ENCODE results near the gene PRPF8. TPM values are rescaled to one million over a fixed set of nuclear protein-coding genes. Genes with fewer than 3 reads are reported as not detected.

PRPF8 gene
- total RNA-seq, 1 donor from 2014 or later = 202 TPM

DNA sequence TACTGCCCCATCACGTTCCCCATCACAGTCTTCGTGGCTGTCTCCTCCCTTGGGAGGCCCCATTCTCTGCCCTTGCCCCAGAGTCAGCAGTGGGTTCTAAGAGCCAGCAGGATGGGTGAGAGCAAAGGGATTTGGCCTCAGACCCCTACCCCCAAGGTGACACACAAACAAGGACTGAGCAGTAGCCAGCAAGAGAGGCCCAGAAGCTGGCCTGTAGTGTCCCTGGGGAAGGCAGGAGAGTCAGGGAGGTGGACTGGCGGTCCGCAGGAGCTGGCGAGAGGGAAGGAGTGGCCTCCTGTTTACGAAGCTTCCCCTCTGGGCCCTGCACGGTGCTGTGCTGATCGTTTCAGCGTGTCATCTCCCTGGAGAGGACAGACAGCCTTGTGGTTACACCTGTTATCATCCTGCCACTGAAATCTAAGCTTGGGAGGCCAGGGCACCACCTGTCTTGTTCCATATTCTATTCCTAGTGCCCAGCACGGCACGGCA, 48.2 kb upstream of the PRPF8 start:
- Histone ChIP-seq H3K4me1 (ENCODE audit: insufficient read depth, low read length) (peaks cover 12% of the 10 kb centered on the region), H3K36me3 (ENCODE audit: insufficient read depth, low read length) (no peaks in the 10 kb centered on the region), H3K79me2 (ENCODE audit: insufficient read depth, low read length) (peaks cover under 1% of the 10 kb centered on the region), H3K4me2 (ENCODE audit: low read length) (no peak overlapping the region), H4K20me1 (ENCODE audit: insufficient read depth, low read length) (peaks cover 12% of the 10 kb centered on the region), H3K27ac (ENCODE audit: low read depth, low read length) (no peak overlapping the region), H3K9me3 (ENCODE audit: insufficient read depth, low read depth, low read length) (no peaks in the 10 kb centered on the region), H3K9ac (ENCODE audit: low read length) (no peak overlapping the region), H3K27me3 (ENCODE audit: insufficient read depth, low read length) (no peaks in the 10 kb centered on the region), H2AFZ (ENCODE audit: low read depth, low read length) (no peak overlapping the region), H3K4me3 (ENCODE audit: insufficient read depth, low read depth, low read length) (no peak overlapping the region)
- DNase-seq (ENCODE audit: low read depth) (no peak), FAIRE-seq (no peak)
- H3K9me3 Mint-ChIP-seq (ENCODE audit: unreplicated experiment) = no peaks in the 10 kb centered on the region
- H3K4me1 Mint-ChIP-seq (ENCODE audit: low read depth, unreplicated experiment) = peaks cover 14% of the 10 kb centered on the region
- TF ChIP-seq, protein P1, sequence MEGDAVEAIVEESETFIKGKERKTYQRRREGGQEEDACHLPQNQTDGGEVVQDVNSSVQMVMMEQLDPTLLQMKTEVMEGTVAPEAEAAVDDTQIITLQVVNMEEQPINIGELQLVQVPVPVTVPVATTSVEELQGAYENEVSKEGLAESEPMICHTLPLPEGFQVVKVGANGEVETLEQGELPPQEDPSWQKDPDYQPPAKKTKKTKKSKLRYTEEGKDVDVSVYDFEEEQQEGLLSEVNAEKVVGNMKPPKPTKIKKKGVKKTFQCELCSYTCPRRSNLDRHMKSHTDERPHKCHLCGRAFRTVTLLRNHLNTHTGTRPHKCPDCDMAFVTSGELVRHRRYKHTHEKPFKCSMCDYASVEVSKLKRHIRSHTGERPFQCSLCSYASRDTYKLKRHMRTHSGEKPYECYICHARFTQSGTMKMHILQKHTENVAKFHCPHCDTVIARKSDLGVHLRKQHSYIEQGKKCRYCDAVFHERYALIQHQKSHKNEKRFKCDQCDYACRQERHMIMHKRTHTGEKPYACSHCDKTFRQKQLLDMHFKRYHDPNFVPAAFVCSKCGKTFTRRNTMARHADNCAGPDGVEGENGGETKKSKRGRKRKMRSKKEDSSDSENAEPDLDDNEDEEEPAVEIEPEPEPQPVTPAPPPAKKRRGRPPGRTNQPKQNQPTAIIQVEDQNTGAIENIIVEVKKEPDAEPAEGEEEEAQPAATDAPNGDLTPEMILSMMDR (IDR thresholded peaks at IDR 0.05; ENCODE audit: insufficient read depth, low read depth, low read length) = no peak
- H3K4me3 Mint-ChIP-seq (ENCODE audit: unreplicated experiment) = no peak overlapping the region
- no peak overlapping the region for H3K27ac Mint-ChIP-seq (ENCODE audit: unreplicated experiment)
- H3K27me3 Mint-ChIP-seq (ENCODE audit: low read depth, unreplicated experiment) = no peaks in the 10 kb centered on the region
- H3K36me3 Mint-ChIP-seq (ENCODE audit: low read depth, unreplicated experiment) = peaks cover 10% of the 10 kb centered on the region

DNA sequence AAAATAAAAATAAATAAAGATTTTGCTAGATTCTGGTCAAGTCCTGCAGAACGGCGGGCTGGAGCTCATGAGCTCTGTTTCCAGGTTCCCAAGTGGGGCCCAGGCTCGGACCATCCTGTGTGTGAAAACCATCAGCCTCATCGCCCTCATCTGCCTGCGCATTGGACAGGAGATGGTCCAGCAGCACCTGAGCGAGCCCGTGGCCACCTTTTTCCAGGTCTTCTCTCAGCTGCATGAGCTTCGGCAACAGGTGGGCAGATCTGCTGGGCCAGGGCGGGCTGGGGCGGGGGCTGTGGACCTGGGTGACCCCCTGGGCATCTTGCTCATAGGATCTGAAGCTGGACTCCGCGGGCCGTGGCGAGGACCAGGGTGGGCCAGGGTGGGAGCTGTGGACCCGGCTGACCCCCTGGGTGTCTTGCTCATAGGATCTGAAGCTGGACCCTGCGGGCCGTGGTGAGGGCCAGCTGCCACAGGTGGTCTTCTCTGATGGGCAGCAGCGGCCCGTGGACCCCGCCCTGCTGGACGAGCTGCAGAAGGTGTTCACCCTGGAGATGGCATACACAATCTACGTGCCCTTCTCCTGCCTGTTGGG, 47.7 kb upstream of the PRPF8 start:
- Mint-ChIP-seq H3K4me3 (ENCODE audit: unreplicated experiment) (no peak overlapping the region), H3K27ac (ENCODE audit: unreplicated experiment) (no peak overlapping the region), H3K27me3 (ENCODE audit: low read depth, unreplicated experiment) (no peaks in the 10 kb centered on the region), H3K4me1 (ENCODE audit: low read depth, unreplicated experiment) (peaks cover 14% of the 10 kb centered on the region), H3K9me3 (ENCODE audit: unreplicated experiment) (no peaks in the 10 kb centered on the region), H3K36me3 (ENCODE audit: low read depth, unreplicated experiment) (peaks cover 10% of the 10 kb centered on the region)
- H3K9ac ChIP-seq (ENCODE audit: low read length) = no peak overlapping the region
- FAIRE-seq (no peak), DNase-seq (ENCODE audit: low read depth) (no peak)
- no peaks in the 10 kb centered on the region for H3K27me3 ChIP-seq (ENCODE audit: insufficient read depth, low read length)
- H3K36me3 ChIP-seq (ENCODE audit: insufficient read depth, low read length) = no peaks in the 10 kb centered on the region
- no peak overlapping the region for H3K4me3 ChIP-seq (ENCODE audit: insufficient read depth, low read depth, low read length)
- peaks cover 9% of the 10 kb centered on the region for H4K20me1 ChIP-seq (ENCODE audit: insufficient read depth, low read length)
- no peak overlapping the region for H3K27ac ChIP-seq (ENCODE audit: low read depth, low read length)
- peaks cover 5% of the 10 kb centered on the region for H3K79me2 ChIP-seq (ENCODE audit: insufficient read depth, low read length)
- H2AFZ ChIP-seq (ENCODE audit: low read depth, low read length) = no peak overlapping the region
- no peaks in the 10 kb centered on the region for H3K9me3 ChIP-seq (ENCODE audit: insufficient read depth, low read depth, low read length)
- no peak overlapping the region for H3K4me2 ChIP-seq (ENCODE audit: low read length)
- H3K4me1 ChIP-seq (ENCODE audit: insufficient read depth, low read length) = peaks cover 12% of the 10 kb centered on the region
- TF ChIP-seq, protein P1 (IDR thresholded peaks at IDR 0.05; ENCODE audit: insufficient read depth, low read depth, low read length) = no peak
- TF ChIP-seq EZH2 (IDR thresholded peaks at IDR 0.05; ENCODE audit: insufficient read depth, low read length) = no peak

DNA sequence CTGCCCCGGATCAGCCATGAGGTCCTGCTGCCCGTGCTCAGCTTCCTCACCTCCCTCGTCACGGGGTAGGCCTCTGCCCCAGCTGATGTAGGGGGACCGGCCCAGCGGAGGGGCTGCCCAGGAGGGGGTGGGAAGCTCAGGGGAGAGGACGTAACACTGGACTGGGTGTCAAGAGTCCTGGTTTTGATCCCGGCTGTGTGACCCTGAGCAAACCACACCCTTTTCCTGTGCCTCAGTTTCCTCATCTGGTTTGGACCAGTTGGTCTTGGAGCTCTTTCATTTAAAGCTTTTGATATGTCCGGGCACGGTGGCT, 46.5 kb upstream of the PRPF8 start:
- H3K27ac ChIP-seq (ENCODE audit: low read depth, low read length) = no peak overlapping the region
- no peaks in the 10 kb centered on the region for H3K36me3 ChIP-seq (ENCODE audit: insufficient read depth, low read length)
- peaks cover 7% of the 10 kb centered on the region for H4K20me1 ChIP-seq (ENCODE audit: insufficient read depth, low read length)
- no peak overlapping the region for H3K4me3 Mint-ChIP-seq (ENCODE audit: unreplicated experiment)
- peaks cover 10% of the 10 kb centered on the region for H3K36me3 Mint-ChIP-seq (ENCODE audit: low read depth, unreplicated experiment)
- no peak overlapping the region for H3K4me2 ChIP-seq (ENCODE audit: low read length)
- peaks cover 4% of the 10 kb centered on the region for H3K4me1 Mint-ChIP-seq (ENCODE audit: low read depth, unreplicated experiment)
- no peak overlapping the region for H2AFZ ChIP-seq (ENCODE audit: low read depth, low read length)
- no peak for TF ChIP-seq EZH2 (IDR thresholded peaks at IDR 0.05; ENCODE audit: insufficient read depth, low read length)
- TF ChIP-seq, protein P1 (IDR thresholded peaks at IDR 0.05; ENCODE audit: insufficient read depth, low read depth, low read length) = no peak
- no peak for DNase-seq (ENCODE audit: low read depth)
- H3K27me3 ChIP-seq (ENCODE audit: insufficient read depth, low read length) = no peaks in the 10 kb centered on the region
- H3K9me3 ChIP-seq (ENCODE audit: insufficient read depth, low read depth, low read length) = no peaks in the 10 kb centered on the region
- H3K79me2 ChIP-seq (ENCODE audit: insufficient read depth, low read length) = peaks cover 17% of the 10 kb centered on the region
- no peaks in the 10 kb centered on the region for H3K27me3 Mint-ChIP-seq (ENCODE audit: low read depth, unreplicated experiment)
- no peak overlapping the region for H3K9ac ChIP-seq (ENCODE audit: low read length)
- H3K9me3 Mint-ChIP-seq (ENCODE audit: unreplicated experiment) = no peaks in the 10 kb centered on the region
- H3K4me3 ChIP-seq (ENCODE audit: insufficient read depth, low read depth, low read length) = no peak overlapping the region
- peaks cover 5% of the 10 kb centered on the region for H3K4me1 ChIP-seq (ENCODE audit: insufficient read depth, low read length)
- no peak for FAIRE-seq
- no peak overlapping the region for H3K27ac Mint-ChIP-seq (ENCODE audit: unreplicated experiment)

All from astrocyte (in vitro differentiated cells and primary cell).